ENCODE measurements around the gene BTN3A1.
A peak's percentile ranks its signal among the peaks of the same experiment; 100 is the strongest.
"Not testable (repeated sequence)": the region's sequence is repeated elsewhere in the genome, so short reads cannot be mapped to it uniquely, and the experiment has no call there.

The BTN3A1 gene

DNA sequence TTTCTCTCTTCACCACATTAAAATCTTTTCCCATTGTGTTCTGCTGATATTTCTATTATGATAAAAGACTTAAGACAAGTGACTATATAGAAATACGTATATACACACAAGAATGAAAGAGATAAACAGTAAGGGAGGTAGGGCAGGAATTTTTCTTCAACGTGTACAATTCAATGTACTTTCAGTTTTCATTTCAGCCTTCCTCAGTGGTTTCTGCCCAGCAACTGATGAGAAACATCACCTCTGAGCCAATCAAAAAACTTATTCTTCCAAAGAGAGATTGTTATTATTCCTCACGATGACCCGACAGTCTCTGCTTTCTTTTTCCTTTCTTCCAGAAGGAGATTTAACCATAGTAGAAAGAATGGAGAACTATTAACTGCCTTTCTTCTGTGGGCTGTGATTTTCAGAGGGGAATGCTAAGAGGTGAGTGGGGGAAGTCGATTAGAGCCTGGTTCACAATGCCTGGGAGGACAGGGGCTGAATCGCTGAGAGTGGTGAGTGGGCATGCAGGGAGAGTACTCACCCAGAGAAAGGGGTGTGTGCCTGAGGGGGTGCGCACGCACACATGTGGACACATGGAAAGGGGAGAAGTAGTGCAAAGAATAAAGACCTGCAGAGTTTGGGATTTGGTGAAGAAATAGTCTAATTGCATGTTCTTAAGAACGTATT lies at the start of gene BTN3A1:
TSS of gene BTN3A1 (plus strand) at position 289 of the 672 bp plus-strand sequence. CDS start 3,289 bp downstream, outside the sequence.
- DNase-seq (ENCODE audit: low read depth): peak; percentile 38

- no peak for DNase-seq (ENCODE audit: low read depth)
Observed at GRCh38 chr6:26352315-26352714, 49.8 kb upstream of the BTN3A1 start.

GRCh38 chr6:26354162-26354561 lies 47.9 kb upstream of the BTN3A1 start:
- no peak for DNase-seq (ENCODE audit: low read depth)

DNA sequence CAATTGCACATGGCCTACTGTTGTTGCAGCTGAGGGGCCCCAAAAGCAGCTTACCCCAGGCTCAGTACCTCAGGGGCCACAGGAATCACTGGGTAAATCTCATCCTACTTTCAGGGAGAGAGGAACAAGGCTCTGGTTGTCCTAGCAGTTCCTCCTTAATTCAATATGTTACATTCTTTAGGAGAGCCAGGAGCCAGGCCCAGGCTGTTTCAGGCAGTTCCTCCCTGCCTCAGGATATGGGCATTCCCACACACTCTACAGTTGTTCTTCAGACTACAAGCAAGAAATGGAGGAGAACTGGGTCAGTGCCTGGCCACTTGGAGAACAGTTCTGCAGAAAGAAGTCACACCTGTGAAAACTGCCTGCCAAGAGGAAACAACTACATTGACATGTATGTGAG lies 46.7 kb upstream of the BTN3A1 start:
- no peak for DNase-seq (ENCODE audit: low read depth)

GRCh38 chr6:26357543-26357942 lies 44.5 kb upstream of the BTN3A1 start:
- DNase-seq (ENCODE audit: low read depth): not testable (repeated sequence)

DNA sequence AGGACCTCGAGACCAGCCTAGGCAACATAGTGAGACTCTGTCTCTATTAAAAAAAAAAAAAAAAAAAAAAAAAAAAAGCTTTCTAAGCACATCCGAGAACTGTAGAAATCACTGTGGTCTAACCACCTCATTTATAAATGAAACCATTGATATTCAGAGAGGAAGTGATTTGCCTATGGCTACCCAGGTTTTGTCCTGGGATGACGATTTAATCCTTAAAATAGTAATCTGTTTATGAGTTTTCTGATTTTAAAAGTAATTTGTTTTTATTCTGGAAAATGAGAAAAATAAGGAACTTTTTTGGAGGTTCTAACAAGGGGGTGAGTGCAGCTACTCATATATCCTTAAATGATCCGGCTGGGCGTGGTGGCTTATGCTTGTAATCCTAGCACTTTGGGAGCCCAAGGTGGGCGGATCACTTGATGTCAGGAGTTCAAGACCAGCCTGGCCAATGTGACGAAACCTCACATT lies 43.5 kb upstream of the BTN3A1 start:
- no peak for DNase-seq (ENCODE audit: low read depth)

DNA sequence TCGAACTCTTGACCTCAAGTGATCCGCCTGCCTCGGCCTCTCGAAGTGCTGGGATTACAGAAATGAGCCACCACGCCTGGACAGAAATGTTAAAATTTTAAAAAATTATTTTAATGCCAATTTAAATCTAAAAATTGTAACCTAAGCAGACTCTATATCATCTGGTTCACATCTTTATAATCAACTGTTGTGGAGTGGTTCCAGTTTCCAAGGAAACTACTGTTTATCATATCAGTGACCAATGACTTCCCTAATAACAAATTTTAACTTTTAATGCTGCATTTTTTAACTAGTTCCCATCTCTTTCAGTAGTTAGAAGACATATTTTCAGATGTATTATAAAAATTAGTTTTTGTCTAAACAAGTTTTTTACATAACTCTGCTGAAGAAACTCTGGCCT lies 42.3 kb upstream of the BTN3A1 start:
- DNase-seq (ENCODE audit: low read depth): no peak

GRCh38 chr6:26360451-26361416 lies 41.3 kb upstream of the BTN3A1 start:
- DNase-seq (ENCODE audit: low read depth): no peak

- DNase-seq (ENCODE audit: low read depth): no peak
Observed at GRCh38 chr6:26361544-26361943, 40.5 kb upstream of the BTN3A1 start.

GRCh38 chr6:26362093-26362835 lies 39.8 kb upstream of the BTN3A1 start:
- DNase-seq (ENCODE audit: low read depth): no peak

DNA sequence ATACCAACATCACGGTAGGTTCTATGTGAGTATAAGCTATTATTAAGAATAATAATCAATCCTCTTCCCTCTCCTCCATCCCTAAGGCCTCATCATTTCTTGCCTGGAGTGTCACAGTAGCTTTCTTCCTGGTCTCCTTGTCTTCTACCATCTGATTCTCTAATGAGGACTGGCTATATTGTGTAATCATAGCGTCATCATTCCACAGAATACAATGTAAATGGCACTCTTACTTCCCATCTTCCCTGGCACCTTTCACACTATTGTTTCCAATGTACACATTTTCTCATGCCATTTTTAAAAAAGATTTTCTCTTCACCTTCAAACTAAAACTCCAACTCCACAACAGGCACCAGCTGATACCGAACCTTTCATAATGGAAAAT lies 39.2 kb upstream of the BTN3A1 start:
- no peak for DNase-seq (ENCODE audit: low read depth)

GRCh38 chr6:26363882-26364701 lies 38.0 kb upstream of the BTN3A1 start:
- DNase-seq (ENCODE audit: low read depth): no peak

GRCh38 chr6:26365633-26365995 lies 36.5 kb upstream of the BTN3A1 start:
- no peak for DNase-seq (ENCODE audit: low read depth)

GRCh38 chr6:26366504-26366903 lies 35.6 kb upstream of the BTN3A1 start:
- DNase-seq (ENCODE audit: low read depth): no peak

DNA sequence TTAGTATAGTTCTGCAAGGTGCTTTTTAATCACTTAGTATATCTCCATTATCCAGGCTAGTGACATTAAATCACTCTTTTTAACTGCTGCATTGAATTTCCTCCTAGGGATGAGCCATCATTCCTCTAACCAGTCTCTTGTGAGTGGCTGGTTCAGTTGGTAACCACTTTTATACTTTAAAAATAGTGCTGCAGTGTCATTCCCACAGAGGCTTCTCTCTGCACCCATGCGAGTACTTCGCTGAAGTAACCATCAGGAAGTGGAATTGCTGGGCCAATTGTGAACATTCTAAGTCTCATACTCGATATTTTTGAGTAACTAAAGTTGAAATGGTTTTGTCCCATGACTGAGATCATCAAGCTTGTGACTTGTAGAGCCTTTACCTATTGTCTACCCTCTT lies 35.0 kb upstream of the BTN3A1 start:
- no peak for DNase-seq (ENCODE audit: low read depth)

DNA sequence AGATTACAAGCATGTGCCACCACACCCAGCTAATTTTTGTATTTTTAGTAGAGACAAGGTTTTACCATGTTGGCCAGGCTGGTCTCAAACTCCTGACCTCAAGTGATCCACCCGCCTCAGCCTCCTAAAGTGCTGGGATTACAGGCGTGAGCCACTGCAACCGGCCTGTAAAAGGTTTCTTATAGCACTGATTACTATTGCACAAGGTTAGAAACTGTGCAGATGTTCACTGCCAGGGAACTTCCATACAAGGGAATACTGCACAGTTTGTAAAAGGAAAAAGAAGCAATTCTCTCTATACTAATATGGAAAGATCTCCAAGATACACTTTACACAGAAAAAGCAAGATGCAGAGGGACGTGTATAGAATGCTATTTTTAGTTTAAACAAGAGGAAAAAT lies 30.3 kb upstream of the BTN3A1 start:
- DNase-seq (ENCODE audit: low read depth): not testable (repeated sequence)

DNA sequence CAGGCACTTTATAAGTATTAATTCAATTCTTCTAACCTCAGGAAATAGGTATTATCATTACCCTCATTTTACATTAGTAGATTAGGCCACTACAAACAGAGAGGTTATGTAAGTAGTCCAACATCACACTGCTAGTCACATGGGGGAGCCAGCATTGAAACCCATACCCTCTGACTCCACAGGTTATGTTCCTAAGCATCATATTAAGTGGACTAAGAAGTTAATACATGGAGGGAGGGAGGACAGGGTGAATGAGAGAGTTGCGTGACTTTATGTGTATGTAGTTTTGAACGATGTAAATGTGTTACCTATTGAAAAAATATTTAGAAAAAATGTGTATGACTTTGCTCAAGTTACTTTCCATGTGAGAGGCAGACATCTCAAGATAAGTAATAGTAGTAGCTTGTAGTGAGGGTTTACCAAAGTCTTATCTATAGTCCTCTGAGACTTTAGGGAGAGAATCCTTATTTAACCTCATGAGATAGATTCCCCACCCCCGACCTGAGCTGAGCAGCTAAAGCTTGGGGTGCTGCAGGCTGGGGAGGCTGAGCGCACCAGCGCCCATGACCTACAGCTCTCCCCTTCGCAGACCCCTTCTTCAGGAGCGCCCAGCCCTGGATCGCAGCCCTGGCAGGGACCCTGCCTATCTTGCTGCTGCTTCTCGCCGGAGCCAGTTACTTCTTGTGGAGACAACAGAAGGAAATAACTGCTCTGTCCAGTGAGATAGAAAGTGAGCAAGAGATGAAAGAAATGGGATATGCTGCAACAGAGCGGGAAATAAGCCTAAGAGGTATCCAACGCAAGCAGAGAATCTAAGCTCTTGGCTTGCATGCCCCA lies 29.5 kb upstream of the BTN3A1 start:
- no peak for DNase-seq (ENCODE audit: low read depth)

DNA sequence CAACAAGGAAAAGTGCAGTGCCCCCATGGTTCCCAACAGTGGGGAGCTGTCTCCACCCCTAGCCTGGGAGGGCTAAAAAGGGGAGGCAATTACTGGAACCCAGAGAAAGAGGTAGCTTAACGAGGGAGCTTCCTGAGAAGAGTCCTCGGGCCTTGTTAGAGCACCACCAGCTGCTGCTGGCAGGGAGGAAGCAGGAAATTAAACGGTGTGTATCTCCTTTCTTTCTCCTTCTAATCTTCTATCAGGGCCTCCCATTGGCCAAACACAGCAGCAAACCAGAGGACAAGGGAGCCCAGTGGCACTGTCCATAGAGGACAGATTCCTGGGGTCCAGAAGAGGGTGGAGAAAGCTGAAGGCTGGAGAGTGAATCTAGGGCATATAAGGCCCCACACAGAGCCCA lies 26.8 kb upstream of the BTN3A1 start:
- DNase-seq (ENCODE audit: low read depth): no peak

DNA sequence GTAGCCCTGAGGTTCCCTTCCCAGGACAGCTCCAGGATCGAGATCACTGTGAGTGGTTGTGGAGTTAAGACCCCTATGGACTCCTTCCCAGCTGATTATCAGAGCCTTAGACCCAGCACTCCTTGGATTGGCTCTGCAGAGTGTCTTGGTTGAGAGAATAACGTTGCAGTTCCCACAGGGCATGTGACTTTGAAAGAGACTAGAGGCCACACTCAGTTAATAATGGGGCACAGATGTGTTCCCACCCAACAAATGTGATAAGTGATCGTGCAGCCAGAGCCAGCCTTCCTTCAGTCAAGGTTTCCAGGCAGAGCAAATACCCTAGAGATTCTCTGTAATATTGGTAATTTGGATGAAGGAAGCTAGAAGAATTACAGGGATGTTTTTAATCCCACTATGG lies 24.4 kb upstream of the BTN3A1 start:
- no peak for DNase-seq (ENCODE audit: low read depth)

GRCh38 chr6:26378143-26378542 lies 23.9 kb upstream of the BTN3A1 start:
- DNase-seq (ENCODE audit: low read depth): not testable (repeated sequence)

- no peak for DNase-seq (ENCODE audit: low read depth)
Observed at GRCh38 chr6:26379292-26379691, 22.8 kb upstream of the BTN3A1 start.

All from activated T-cell treated with anti-CD3 and anti-CD28 coated beads for 1 hour (primary cell).